HG03066 (cell line): Measurements from ENCODE around the gene PRKAA1.

Experiments
- ATAC-seq: cut with Tn5 transposase; IDR thresholded peaks from one replicate; pipeline ENCODE4 v1.9.1; 2021; ENCODE audit warnings: low read depth; ENCODE audit not compliant: unreplicated experiment

PRKAA1 gene

DNA sequence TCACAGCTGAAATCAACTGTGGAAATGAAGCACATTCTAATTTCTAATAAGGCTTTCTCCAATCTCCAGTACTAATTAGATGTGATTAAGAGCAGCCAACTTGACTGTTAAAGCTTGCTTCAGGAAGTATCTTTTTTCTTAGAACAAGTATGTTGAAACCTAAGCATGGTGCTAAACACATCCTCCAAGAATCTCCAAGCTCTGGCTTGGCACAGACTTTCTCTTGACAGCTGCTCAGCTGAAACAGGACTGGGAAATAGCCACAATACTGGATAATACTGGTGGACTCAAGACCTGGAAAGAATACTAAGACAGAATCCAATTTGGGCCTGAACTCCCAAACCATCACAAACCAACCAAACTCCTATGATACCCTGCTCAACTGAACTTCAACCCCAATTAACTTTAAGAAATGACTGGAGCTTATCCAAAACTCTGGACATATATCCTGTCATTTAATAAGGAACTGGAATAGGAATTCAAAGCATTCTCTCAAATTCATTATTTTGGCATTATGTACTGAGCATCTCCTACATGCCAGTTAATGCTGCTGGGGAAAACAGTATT, 16.2 kb downstream of the PRKAA1 start:
- no peak for ATAC-seq

DNA sequence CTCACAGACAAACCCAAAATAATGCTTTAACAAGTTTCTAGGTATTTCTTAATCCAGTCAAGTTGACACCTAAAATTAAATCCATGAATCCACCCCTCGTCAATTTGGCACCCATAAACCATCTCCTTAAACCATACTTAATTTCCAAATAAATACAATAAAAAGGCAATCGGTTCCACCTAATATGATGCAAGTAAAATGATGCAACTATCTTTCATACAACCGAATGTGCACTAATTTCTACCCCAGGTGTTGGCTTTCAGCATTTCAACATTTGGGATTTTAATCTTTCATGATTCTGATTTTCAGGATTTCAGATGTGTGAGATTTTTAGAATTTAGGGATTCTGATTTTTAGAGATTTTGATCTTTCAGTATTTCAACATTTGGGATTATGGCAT, 17.3 kb downstream of the PRKAA1 start:
- no peak for ATAC-seq

- no peak for ATAC-seq
Observed at GRCh38 chr5:40780199-40780598, 18.0 kb downstream of the PRKAA1 start.

DNA sequence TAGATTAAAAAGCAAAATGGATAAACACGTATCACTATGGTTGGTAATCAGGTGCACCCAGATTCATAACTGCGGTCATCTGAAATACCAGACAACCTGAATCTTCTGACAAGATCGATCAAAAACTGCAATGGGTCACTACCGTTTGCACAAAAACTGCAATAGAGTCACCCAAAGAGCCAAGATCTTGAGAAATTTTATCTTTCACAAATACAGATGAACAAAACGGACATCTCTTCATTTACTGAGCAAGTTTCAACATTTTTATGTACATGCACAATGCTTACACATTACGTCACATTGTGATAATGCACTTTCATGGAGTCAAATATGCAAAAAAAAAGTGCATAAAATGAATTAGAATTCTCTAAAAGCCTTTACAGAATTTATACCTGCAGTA, 18.6 kb downstream of the PRKAA1 start:
- ATAC-seq: no peak

GRCh38 chr5:40778133-40778532, 20.0 kb downstream of the PRKAA1 start:
- ATAC-seq: no peak

- no peak for ATAC-seq
Observed at GRCh38 chr5:40776658-40776977, 21.6 kb downstream of the PRKAA1 start.

GRCh38 chr5:40775846-40776657, 22.1 kb downstream of the PRKAA1 start:
- ATAC-seq: no peak

DNA sequence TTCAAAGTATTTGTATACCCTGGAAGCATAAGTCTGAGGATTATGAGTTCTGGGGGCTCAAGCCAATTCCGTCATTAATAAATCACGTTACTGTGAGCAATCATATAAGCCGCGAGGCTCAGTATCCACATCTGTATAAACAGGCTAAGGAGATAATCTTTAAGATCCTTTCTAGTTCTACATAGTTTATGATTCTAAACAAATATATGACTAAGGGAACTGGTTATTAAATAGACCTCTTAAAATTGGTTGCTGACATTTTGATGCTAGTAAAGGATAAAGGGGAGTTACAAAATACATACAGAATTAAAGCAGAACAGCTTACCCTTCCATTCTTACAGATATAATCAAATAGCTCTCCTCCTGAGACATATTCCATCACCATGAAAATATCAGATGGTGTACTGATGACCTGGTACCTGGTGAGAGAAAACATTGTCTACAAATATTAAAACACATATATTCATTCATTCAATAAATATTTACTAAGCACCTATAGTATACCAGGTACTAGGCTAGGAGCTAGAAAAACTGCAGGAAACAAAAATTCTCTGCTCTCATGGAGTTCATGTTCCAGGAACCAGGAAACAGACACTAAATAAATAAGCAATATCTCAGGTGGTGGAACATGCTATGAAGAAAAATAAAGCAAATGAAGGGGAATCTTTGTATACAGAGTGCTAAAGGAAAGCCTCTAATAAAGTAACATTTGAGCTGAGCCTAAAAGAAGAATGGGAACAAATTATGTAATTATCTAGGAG, 22.9 kb downstream of the PRKAA1 start:
- no peak for ATAC-seq

- ATAC-seq: no peak
Observed at GRCh38 chr5:40774623-40775022, 23.6 kb downstream of the PRKAA1 start.

- no peak for ATAC-seq
Observed at GRCh38 chr5:40770764-40771163, 27.4 kb downstream of the PRKAA1 start.

DNA sequence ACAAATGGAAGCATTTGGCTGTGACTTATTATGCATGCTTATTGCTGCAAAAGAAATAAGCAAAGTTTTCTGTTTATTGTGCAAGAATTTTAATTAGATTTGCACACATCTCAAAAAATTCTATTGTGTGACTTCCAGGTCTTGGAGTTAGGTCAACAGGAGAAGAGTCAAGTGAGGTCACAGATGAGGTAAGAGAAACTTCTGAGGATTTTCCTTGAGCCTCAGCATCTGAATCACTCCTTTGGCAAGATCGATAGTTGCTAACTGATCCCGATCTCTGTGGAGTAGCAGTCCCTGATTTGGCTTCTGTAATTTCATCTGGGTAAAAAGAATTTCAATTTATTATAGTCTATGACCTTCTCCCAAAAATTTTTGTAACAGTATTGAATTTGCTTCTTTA, 35.5 kb downstream of the PRKAA1 start:
- ATAC-seq: no peak

DNA sequence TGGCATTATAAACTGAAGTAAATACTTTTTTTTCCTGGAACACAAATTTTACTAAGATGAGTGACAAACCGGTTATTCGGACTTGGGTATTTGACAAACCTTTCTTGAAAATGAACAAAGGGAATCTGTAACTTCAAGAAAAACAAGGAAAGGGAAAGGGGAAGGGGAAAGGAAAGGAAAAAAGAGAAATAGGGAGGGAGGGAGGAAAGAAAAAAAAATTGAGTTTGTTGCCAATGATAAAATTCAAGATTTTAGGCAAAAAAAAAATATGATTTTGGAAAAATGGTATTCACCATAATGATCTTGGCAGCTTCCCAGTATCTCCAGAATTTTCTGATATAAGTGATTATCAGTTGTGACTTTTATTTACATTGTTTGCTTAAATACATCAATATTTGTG, 40.8 kb downstream of the PRKAA1 start:
- ATAC-seq: no peak

GRCh38 chr5:40755407-40756365, 42.5 kb downstream of the PRKAA1 start, which contains the start of gene TTC33:
Gene TTC33, minus strand, starts transcription at chr5:40755961. Its CDS starts 8,943 bp downstream, at chr5:40747018.
- ATAC-seq: peak; percentile 86

- peak; percentile 78 for ATAC-seq
Observed at GRCh38 chr5:40755093-40755406, 43.1 kb downstream of the PRKAA1 start.

DNA sequence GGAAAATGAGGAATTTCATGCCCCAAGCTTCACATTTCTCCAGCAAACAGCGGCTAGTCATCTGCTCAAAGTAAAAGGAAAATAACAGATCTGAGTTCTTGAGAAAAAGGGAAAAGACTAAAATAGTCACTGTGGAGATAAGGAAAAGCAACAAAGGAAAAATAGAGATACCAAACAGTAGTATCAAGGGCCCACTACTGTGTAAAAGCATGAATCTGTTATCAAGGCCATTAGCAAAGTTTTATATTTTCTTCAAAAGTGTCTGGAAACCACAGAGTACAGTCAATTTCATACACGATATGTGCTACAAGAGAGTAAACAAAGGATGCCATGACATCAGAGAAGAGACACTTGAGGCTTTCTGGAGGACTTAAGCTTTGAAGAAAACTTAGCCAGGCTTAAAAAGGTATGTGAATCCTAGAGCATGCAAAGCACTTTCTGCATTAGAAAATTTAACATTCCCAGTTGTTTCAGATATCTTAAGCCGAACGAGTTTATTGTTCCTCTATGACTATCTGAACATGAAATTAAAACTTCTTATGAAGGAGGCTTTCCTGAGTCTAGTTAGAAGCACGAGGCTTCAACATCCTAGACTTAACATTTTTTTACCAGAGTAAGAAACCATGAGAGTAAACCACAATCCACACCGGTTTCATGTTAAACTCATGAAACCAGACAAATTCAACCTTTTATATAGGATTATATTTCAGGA, 43.6 kb downstream of the PRKAA1 start:
- ATAC-seq: peak; percentile 10

DNA sequence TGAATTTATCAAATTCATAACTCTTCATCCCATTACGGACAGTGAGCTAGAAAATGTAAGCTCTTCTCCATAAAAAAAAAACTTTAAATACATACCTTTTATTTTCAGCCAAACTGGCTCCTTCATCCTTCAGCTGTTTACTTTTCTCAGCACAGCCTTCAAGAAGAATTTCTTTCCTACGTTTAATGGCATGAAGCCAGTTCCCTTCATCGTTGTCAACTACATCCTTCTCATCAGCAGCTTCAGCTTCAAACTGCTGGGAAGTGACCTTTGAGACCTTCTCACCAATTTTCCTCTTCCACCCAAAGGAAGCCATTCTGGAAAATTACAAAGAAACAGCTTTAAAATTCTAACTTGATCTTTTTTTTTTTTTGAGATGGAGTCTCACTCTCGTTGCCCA, 51.5 kb downstream of the PRKAA1 start:
- ATAC-seq: no peak

- ATAC-seq: no peak
Observed at GRCh38 chr5:40743771-40744170, 54.4 kb downstream of the PRKAA1 start.

- ATAC-seq: no peak
Observed at GRCh38 chr5:40738502-40738901, 59.7 kb downstream of the PRKAA1 start.

DNA sequence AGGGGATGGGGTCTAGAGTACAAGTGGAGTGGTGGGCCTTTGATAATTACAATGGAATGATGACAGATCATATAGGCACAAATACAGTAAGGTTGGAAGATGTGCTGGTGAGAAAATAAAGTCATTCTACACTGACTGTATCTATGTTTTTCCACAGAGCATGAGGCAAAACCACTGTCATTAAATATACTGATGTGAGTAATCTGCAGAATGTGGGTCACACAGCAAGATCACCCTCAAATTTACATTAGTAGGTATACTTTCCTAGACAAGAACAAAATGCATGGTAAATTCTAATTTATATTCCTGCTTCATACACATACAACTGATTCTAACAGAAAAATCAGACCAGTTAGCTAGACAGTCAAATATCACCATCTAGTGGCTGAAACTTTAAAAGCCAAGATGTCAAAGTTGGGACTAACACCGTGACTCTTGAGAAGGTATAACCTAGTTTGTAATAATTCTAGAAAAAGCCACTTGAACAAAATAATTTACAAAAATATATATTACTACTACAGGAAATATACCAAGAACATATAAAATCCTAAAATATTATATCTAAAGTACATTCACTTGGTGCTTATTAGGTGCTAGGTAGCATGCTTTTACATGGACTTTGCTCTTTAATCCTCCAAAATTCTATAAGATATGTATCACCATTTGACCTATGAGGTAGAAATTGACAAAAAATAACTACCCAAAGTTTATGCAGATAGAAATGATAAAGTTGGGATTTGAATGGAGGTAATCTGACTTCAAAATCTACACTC, 61.9 kb downstream of the PRKAA1 start:
- no peak for ATAC-seq
